Measurements from ENCODE around the gene PAWR. TPM values are rescaled to one million over a fixed set of nuclear protein-coding genes. Genes with fewer than 3 reads are reported as not detected.

PAWR gene
- total RNA-seq, 1 donor from 2014 or later = 69.2 TPM

GRCh38 chr12:79696416-79696815 is 5.7 kb upstream of the PAWR start:
- Histone ChIP-seq H3K27me3 (ENCODE audit: control insufficient read depth, insufficient read depth, low read length) (no peaks in the 10 kb centered on the region), H3K4me3 (ENCODE audit: low read depth, low read length) (no peak overlapping the region), H3K36me3 (ENCODE audit: control insufficient read depth, insufficient read depth, low read length) (no peaks in the 10 kb centered on the region)
- no peak for TF ChIP-seq CTCF (IDR thresholded peaks at IDR 0.05; ENCODE audit: insufficient read depth, low read length, severe bottlenecking)
- FAIRE-seq (no peak), DNase-seq (ENCODE audit: low read depth) (no peak)

GRCh38 chr12:79692860-79693577 is 2.3 kb upstream of the PAWR start:
- FAIRE-seq = no peak
- TF ChIP-seq CTCF (IDR thresholded peaks at IDR 0.05; ENCODE audit: insufficient read depth, low read length, severe bottlenecking) = no peak
- peak overlapping the region; percentile 90 for H3K4me3 ChIP-seq (ENCODE audit: low read depth, low read length)
- no peaks in the 10 kb centered on the region for H3K36me3 ChIP-seq (ENCODE audit: control insufficient read depth, insufficient read depth, low read length)
- no peaks in the 10 kb centered on the region for H3K27me3 ChIP-seq (ENCODE audit: control insufficient read depth, insufficient read depth, low read length)
- peak; percentile 86 for DNase-seq (ENCODE audit: low read depth)

GRCh38 chr12:79691511-79692248 is 916 bp upstream of the PAWR start:
- peak; percentile 93 for DNase-seq (ENCODE audit: low read depth)
- no peaks in the 10 kb centered on the region for H3K27me3 ChIP-seq (ENCODE audit: control insufficient read depth, insufficient read depth, low read length)
- H3K36me3 ChIP-seq (ENCODE audit: control insufficient read depth, insufficient read depth, low read length) = no peaks in the 10 kb centered on the region
- no peak for TF ChIP-seq CTCF (IDR thresholded peaks at IDR 0.05; ENCODE audit: insufficient read depth, low read length, severe bottlenecking)
- H3K4me3 ChIP-seq (ENCODE audit: low read depth, low read length) = peak overlapping the region; percentile 90
- no peak for FAIRE-seq

GRCh38 chr12:79690142-79690637 is 574 bp downstream of the PAWR start:
- TF ChIP-seq CTCF (IDR thresholded peaks at IDR 0.05; ENCODE audit: insufficient read depth, low read length, severe bottlenecking) = no peak
- H3K27me3 ChIP-seq (ENCODE audit: control insufficient read depth, insufficient read depth, low read length) = no peaks in the 10 kb centered on the region

GRCh38 chr12:79689477-79690141 is 1.2 kb downstream of the PAWR start:
- peak; percentile 2 for TF ChIP-seq CTCF (IDR thresholded peaks at IDR 0.05; ENCODE audit: insufficient read depth, low read length, severe bottlenecking)
- no peak for FAIRE-seq
- Histone ChIP-seq H3K27me3 (ENCODE audit: control insufficient read depth, insufficient read depth, low read length) (no peaks in the 10 kb centered on the region), H3K4me3 (ENCODE audit: low read depth, low read length) (peak overlapping the region; percentile 90), H3K36me3 (ENCODE audit: control insufficient read depth, insufficient read depth, low read length) (no peaks in the 10 kb centered on the region)
- DNase-seq (ENCODE audit: low read depth) = peak; percentile 60

More at GRCh38 chr12:79690142-79690637, 574 bp downstream of the PAWR start:
- Histone ChIP-seq H3K36me3 (ENCODE audit: control insufficient read depth, insufficient read depth, low read length) (no peaks in the 10 kb centered on the region), H3K4me3 (ENCODE audit: low read depth, low read length) (peak overlapping the region; percentile 90)
- DNase-seq (ENCODE audit: low read depth) (no peak), FAIRE-seq (no peak)
